ENCODE results near the gene CCN2. TPM values are rescaled to one million over a fixed set of nuclear protein-coding genes. Genes with fewer than 3 reads are reported as not detected.

Gene CCN2
- total RNA-seq, 2 donors from 2014 or later, result 19.4 to 115 TPM

DNA sequence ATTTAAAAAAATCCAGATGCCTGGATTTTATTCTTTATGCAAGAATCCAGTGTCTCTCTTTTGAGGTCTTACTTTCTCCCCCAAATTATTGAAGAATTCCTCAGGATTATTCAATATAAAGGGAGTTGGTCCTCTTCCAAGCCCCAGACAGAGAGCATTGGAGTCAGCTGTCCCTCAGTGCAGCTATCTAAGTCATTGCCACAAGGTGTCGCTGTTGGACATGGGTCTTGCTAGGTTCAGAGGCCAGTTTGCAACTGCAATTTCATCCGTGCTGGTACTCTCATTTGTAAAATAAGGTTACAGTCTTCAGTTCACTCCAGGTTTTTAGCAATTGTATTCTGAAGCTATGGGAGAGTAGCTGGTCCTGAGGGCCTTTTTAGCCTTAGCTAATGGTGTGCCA, 27.8 kb downstream of the CCN2 start:
- H3K9ac ChIP-seq (ENCODE audit: low read depth in 2 of 2, low read length in 2 of 2), result no peak overlapping the region
- peak; percentile 72 for DNase-seq
- TF ChIP-seq, protein P1, sequence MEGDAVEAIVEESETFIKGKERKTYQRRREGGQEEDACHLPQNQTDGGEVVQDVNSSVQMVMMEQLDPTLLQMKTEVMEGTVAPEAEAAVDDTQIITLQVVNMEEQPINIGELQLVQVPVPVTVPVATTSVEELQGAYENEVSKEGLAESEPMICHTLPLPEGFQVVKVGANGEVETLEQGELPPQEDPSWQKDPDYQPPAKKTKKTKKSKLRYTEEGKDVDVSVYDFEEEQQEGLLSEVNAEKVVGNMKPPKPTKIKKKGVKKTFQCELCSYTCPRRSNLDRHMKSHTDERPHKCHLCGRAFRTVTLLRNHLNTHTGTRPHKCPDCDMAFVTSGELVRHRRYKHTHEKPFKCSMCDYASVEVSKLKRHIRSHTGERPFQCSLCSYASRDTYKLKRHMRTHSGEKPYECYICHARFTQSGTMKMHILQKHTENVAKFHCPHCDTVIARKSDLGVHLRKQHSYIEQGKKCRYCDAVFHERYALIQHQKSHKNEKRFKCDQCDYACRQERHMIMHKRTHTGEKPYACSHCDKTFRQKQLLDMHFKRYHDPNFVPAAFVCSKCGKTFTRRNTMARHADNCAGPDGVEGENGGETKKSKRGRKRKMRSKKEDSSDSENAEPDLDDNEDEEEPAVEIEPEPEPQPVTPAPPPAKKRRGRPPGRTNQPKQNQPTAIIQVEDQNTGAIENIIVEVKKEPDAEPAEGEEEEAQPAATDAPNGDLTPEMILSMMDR (IDR thresholded peaks at IDR 0.05), result peak; percentile 71
- no peaks in the 10 kb centered on the region for H3K4me1 ChIP-seq
- no peak overlapping the region for H3K4me3 ChIP-seq
- intact Hi-C loops (cut with DNase I), result loop anchor here (10.0 kb wide), 1 partner anchor 241 kb away; no protein-coding TSS in a partner anchor
- no peaks in the 10 kb centered on the region for H3K36me3 ChIP-seq
- no peaks in the 10 kb centered on the region for H3K27me3 ChIP-seq
- H3K9me3 ChIP-seq, result no peaks in the 10 kb centered on the region
- no peak overlapping the region for H3K27ac ChIP-seq

DNA sequence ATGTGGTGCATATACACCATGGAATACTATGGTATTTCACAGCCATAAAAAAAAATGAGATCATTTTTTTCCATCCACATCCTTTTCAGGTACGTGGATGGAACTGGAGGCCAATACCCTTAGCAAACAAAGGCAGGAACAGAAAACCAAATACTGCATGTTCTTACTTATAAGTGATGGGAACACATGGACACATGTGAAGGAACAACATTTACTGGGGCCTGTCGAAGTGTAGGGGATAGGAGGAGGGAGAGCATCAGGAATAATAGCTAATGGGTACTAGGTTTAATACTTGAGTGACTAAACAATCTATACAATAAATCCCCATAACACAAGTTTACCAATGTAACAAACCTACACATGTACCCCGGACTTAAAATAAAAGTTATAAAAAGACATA, 30.5 kb downstream of the CCN2 start:
- H3K36me3 ChIP-seq, result no peaks in the 10 kb centered on the region
- no peaks in the 10 kb centered on the region for H3K9me3 ChIP-seq
- no peaks in the 10 kb centered on the region for H3K4me1 ChIP-seq
- no peak overlapping the region for H3K9ac ChIP-seq (ENCODE audit: low read depth in 2 of 2, low read length in 2 of 2)
- no peak overlapping the region for H3K4me3 ChIP-seq
- H3K27ac ChIP-seq, result no peak overlapping the region
- no peaks in the 10 kb centered on the region for H3K27me3 ChIP-seq
- intact Hi-C loops (cut with DNase I), result loop anchor here (2.0 to 10.0 kb wide), 2 partner anchors 244 to 298 kb away; no protein-coding TSS in a partner anchor
- no peak for DNase-seq
- TF ChIP-seq, protein P1 (IDR thresholded peaks at IDR 0.05), result no peak

DNA sequence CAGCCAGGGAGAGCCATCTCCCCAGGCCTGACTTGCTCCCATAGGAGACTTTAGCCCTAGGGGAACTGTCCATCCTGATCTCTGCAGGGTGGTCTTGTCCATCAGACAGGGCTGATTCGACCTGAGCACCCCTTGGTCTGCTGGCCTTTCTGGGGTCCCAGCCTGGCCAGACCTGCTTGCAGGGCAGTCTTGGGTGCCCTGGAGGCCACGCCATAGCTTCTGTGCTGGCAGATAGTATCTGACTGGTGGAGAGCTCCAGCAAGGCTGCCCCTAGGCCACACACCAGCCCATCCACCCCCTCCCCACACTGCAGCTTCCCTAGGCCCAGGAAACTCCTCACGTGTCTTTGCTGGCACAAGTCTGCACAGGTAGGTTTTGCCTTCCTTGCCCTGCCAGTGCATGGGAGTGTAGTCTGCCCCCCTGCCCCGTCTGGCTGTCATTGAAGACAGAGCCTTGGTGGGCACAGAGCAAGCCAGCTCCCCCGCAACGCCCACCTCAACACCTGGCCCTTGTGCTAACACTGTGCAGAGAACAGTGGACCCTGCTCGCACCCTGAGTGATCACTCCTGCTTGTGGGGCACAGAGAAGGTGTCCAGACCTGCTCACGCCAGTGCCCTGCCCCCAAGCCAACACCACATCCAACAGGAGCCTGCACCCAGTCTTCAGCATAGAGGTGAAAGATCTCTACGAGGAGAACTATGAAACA, 32.4 kb downstream of the CCN2 start:
- no peak overlapping the region for H3K4me3 ChIP-seq
- no peaks in the 10 kb centered on the region for H3K36me3 ChIP-seq
- TF ChIP-seq, protein P1 (IDR thresholded peaks at IDR 0.05), result no peak
- H3K27ac ChIP-seq, result no peak overlapping the region
- H3K9ac ChIP-seq (ENCODE audit: low read depth in 2 of 2, low read length in 2 of 2), result no peak overlapping the region
- no peaks in the 10 kb centered on the region for H3K9me3 ChIP-seq
- no peaks in the 10 kb centered on the region for H3K27me3 ChIP-seq
- no peak for DNase-seq
- no peaks in the 10 kb centered on the region for H3K4me1 ChIP-seq
- intact Hi-C loops (cut with DNase I), result no loop called here

DNA sequence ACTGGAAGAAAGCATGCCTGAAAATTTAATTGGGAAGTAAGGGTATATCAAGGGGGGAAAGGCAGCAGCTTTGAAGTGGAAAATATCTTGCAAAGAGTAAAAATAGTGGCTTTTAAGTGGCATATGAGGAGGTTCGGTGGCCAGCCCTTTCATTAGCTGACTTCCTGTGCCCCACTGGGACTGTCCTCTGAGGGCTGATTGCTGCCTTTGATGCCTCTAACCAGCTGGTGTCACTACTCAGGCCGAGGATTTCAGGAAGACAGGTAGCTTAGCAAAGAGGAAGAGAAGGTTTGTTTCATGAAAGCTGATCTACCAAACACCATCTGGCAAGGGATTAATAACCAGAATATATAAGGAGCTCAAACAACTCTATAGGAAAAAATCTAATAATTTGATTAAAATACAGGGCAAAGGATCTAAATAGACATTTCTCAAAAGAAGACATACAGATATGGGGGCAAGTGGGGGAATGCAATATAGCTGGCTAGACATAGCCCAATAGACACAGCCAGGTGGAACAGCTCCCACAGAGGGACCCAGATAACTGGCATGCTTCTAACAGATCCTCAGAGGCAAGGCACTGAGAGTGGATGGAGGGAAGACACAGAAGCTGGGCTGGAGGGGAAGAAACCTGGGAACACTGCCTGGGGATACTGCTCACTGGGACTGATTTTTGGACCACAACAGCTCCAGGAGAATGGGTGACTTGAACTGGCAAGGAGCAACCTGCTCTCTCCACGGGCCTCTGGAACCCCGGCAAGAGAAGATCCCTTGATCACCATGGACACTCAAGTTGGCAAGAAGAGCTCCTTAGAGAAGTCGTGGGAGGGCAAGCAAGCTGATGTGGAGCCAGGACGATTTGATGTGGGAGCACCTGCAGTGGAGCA, 33.2 kb downstream of the CCN2 start:
- TF ChIP-seq, protein P1 (IDR thresholded peaks at IDR 0.05), result no peak

DNA sequence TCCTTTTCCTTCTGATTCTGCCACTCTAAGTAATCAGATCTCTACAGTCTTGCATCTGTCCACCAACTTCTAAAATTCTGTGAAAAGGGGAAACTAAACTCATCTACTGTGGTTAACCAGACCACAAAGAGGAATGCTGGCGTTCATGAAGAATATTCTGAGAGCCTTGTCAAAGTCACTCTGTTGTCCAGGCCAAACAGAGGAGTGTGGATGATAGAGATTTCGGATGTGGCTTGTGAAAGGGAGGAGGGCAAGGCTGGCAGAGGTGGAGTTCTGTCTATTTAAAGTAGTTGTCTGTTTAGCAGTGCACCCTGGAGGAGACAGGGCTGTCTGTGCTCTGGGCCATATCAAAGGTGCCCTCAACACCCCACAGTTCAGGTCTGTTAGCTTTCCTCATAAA, 33.9 kb downstream of the CCN2 start:
- Histone ChIP-seq H3K27me3 (no peaks in the 10 kb centered on the region), H3K9ac (ENCODE audit: low read depth in 2 of 2, low read length in 2 of 2) (no peak overlapping the region), H3K27ac (no peak overlapping the region), H3K4me1 (no peaks in the 10 kb centered on the region), H3K36me3 (no peaks in the 10 kb centered on the region), H3K4me3 (no peak overlapping the region), H3K9me3 (no peaks in the 10 kb centered on the region)
- no peak for DNase-seq
- intact Hi-C loops (cut with DNase I), result no loop called here
- TF ChIP-seq, protein P1 (IDR thresholded peaks at IDR 0.05), result no peak

More for the DNA sequence above, 33.2 kb downstream of the CCN2 start:
- no peaks in the 10 kb centered on the region for H3K9me3 ChIP-seq
- intact Hi-C loops (cut with DNase I), result no loop called here
- H3K4me3 ChIP-seq, result no peak overlapping the region
- H3K27ac ChIP-seq, result no peak overlapping the region
- no peaks in the 10 kb centered on the region for H3K4me1 ChIP-seq
- no peaks in the 10 kb centered on the region for H3K36me3 ChIP-seq
- no peak for DNase-seq
- no peak overlapping the region for H3K9ac ChIP-seq (ENCODE audit: low read depth in 2 of 2, low read length in 2 of 2)
- H3K27me3 ChIP-seq, result no peaks in the 10 kb centered on the region
